ENCODE data around the gene ZNF217.

DNA sequence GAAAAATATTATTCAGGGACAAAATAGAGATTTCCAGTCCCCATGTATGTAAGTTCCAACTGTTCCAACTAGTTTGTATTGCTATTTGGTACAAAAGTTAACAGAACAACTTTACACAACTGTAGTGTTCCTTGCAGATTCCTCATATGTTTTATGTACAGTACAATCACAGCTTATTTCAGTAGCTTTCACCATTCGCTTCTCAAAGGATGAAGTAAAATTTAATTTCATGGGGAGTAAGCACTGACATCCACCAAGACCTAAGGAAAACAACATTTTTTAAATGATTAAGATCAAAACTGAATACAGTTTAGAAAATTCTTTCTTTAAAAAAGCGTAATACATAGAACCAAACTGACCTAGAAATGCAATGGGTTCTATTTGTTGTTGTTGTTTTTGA lies 24.6 kb downstream of the ZNF217 start:
- TF ChIP-seq CTCF (IDR thresholded peaks at IDR 0.05; ENCODE audit: low read depth, low read length, poor library complexity, severe bottlenecking): no peak
- TF ChIP-seq EZH2phosphoT487 (IDR thresholded peaks at IDR 0.05; ENCODE audit: borderline replicate concordance, low read length): no peak
